Measurements from ENCODE around the gene NPAS2. TPM values are rescaled to one million over a fixed set of nuclear protein-coding genes. Genes with fewer than 3 reads are reported as not detected.

Gene NPAS2
- total and polyA plus RNA-seq, 2 of the 8 experiments (the other 6 are each of a cell fraction or from before 2014, with no cell fraction given): 1.8 to 1.9 TPM

GRCh38 chr2:100923461-100924060, 103.6 kb downstream of the NPAS2 start (continued):
- no peak for TF ChIP-seq CTCF (IDR thresholded peaks at IDR 0.05; ENCODE audit: control extremely low read depth in 1 of 3, insufficient read depth in 1 of 3, low read depth in 1 of 3, low read length in 3 of 3)

Data from H1 (cell line).